ENCODE results near the gene PWWP3B.
"Not testable (repeated sequence)": the region's sequence is repeated elsewhere in the genome, so short reads cannot be mapped to it uniquely, and the experiment has no call there.

Gene PWWP3B

GRCh38 chrX:106177982-106178321 is 9.8 kb downstream of the PWWP3B start:
- Histone ChIP-seq H3K4me1 (ENCODE audit: control insufficient read depth in 2 of 2, insufficient read depth in 1 of 2, low read depth in 1 of 2, low read length in 2 of 2) (no peaks in the 10 kb centered on the region), H3K18ac (ENCODE audit: low read length) (no peak overlapping the region), H3K4me2 (ENCODE audit: insufficient read depth, low read length, poor library complexity, severe bottlenecking) (no peak overlapping the region), H3K9me3 (replicated peaks in 1 of 2; ENCODE audit: control insufficient read depth in 2 of 2, insufficient read depth in 1 of 2, low read depth in 1 of 2, low read length in 2 of 2) (no peaks in the 10 kb centered on the region), H2BK15ac (ENCODE audit: low read length) (no peak overlapping the region), H3K14ac (ENCODE audit: low read length) (no peak overlapping the region), H3K79me1 (ENCODE audit: low read depth, low read length) (no peaks in the 10 kb centered on the region), H3K4ac (ENCODE audit: low read length) (no peak overlapping the region), H4K91ac (ENCODE audit: low read depth, low read length, poor library complexity) (no peak overlapping the region), H3K4me3 (ENCODE audit: low read length in 2 of 2) (no peak overlapping the region), H3K36me3 (replicated peaks in 1 of 2; ENCODE audit: control insufficient read depth in 2 of 2, insufficient read depth in 2 of 2, low read length in 2 of 2) (no peaks in the 10 kb centered on the region), H2AFZ (ENCODE audit: low read length) (peak overlapping the region; percentile 85), H2BK120ac (ENCODE audit: low read depth, low read length) (no peak overlapping the region), H3K9ac (ENCODE audit: low read depth, low read length, poor library complexity) (no peak overlapping the region), H3K27ac (replicated peaks; ENCODE audit: low read length) (no peak overlapping the region), H3K23ac (ENCODE audit: low read depth, low read length, poor library complexity) (no peak overlapping the region), H3K27me3 (ENCODE audit: control insufficient read depth in 3 of 3, insufficient read depth in 3 of 3, low read depth in 1 of 3, low read length in 3 of 3) (peaks cover 0 to 3% (median 0%) of the 10 kb centered on the region in 3 experiments), H2BK5ac (ENCODE audit: low read length) (no peak overlapping the region), H4K8ac (ENCODE audit: low read depth, low read length) (no peak overlapping the region), H2BK12ac (ENCODE audit: low read length) (no peak overlapping the region), H2AK5ac (ENCODE audit: low read depth, low read length) (no peak overlapping the region)
- no CpG with 5 or more reads among the region's 4 CpGs for WGBS, 2 donors (ENCODE audit: extremely low coverage in 2 of 2, insufficient read length in 2 of 2, insufficient replicate concordance in 1 of 2)
- no peak for DNase-seq (ENCODE audit: low spot score)

- WGBS, 2 donors (ENCODE audit: extremely low coverage in 2 of 2, insufficient read length in 2 of 2, insufficient replicate concordance in 1 of 2), result no CpG with 5 or more reads among the region's 5 CpGs
- H3K4ac ChIP-seq (ENCODE audit: low read length), result no peak overlapping the region
- no peaks in the 10 kb centered on the region for H3K4me1 ChIP-seq (ENCODE audit: control insufficient read depth in 2 of 2, insufficient read depth in 1 of 2, low read depth in 1 of 2, low read length in 2 of 2)
- no peak overlapping the region for H2BK5ac ChIP-seq (ENCODE audit: low read length)
- H3K4me2 ChIP-seq (ENCODE audit: insufficient read depth, low read length, poor library complexity, severe bottlenecking), result no peak overlapping the region
- H2BK12ac ChIP-seq (ENCODE audit: low read length), result no peak overlapping the region
- H3K14ac ChIP-seq (ENCODE audit: low read length), result no peak overlapping the region
- no peaks in the 10 kb centered on the region for H3K79me1 ChIP-seq (ENCODE audit: low read depth, low read length)
- H3K36me3 ChIP-seq (replicated peaks in 1 of 2; ENCODE audit: control insufficient read depth in 2 of 2, insufficient read depth in 2 of 2, low read length in 2 of 2), result no peaks in the 10 kb centered on the region
- no peak overlapping the region for H3K18ac ChIP-seq (ENCODE audit: low read length)
- H3K9ac ChIP-seq (ENCODE audit: low read depth, low read length, poor library complexity), result no peak overlapping the region
- peaks cover 0 to 3% (median 0%) of the 10 kb centered on the region in 3 experiments for H3K27me3 ChIP-seq (ENCODE audit: control insufficient read depth in 3 of 3, insufficient read depth in 3 of 3, low read depth in 1 of 3, low read length in 3 of 3)
- no peak overlapping the region for H3K27ac ChIP-seq (replicated peaks; ENCODE audit: low read length)
- no peak overlapping the region for H2AK5ac ChIP-seq (ENCODE audit: low read depth, low read length)
- H3K4me3 ChIP-seq (ENCODE audit: low read length in 2 of 2), result no peak overlapping the region
- H2BK15ac ChIP-seq (ENCODE audit: low read length), result no peak overlapping the region
- no peak overlapping the region for H4K91ac ChIP-seq (ENCODE audit: low read depth, low read length, poor library complexity)
- no peaks in the 10 kb centered on the region for H3K9me3 ChIP-seq (replicated peaks in 1 of 2; ENCODE audit: control insufficient read depth in 2 of 2, insufficient read depth in 1 of 2, low read depth in 1 of 2, low read length in 2 of 2)
- no peak overlapping the region for H3K23ac ChIP-seq (ENCODE audit: low read depth, low read length, poor library complexity)
- H2AFZ ChIP-seq (ENCODE audit: low read length), result no peak overlapping the region
- H2BK120ac ChIP-seq (ENCODE audit: low read depth, low read length), result no peak overlapping the region
- no peak for DNase-seq (ENCODE audit: low spot score)
- no peak overlapping the region for H4K8ac ChIP-seq (ENCODE audit: low read depth, low read length)
Measured at GRCh38 chrX:106178826-106179225, 10.7 kb downstream of the PWWP3B start.

GRCh38 chrX:106183685-106184084 is 15.6 kb downstream of the PWWP3B start:
- H3K18ac ChIP-seq (ENCODE audit: low read length); H2AK5ac ChIP-seq (ENCODE audit: low read depth, low read length); H3K27me3 ChIP-seq (ENCODE audit: control insufficient read depth in 3 of 3, insufficient read depth in 3 of 3, low read depth in 1 of 3, low read length in 3 of 3); H2AFZ ChIP-seq (ENCODE audit: low read length); H3K9ac ChIP-seq (ENCODE audit: low read depth, low read length, poor library complexity); H2BK5ac ChIP-seq (ENCODE audit: low read length); H3K4me1 ChIP-seq (ENCODE audit: control insufficient read depth in 2 of 2, insufficient read depth in 1 of 2, low read depth in 1 of 2, low read length in 2 of 2); H2BK120ac ChIP-seq (ENCODE audit: low read depth, low read length); DNase-seq (ENCODE audit: low spot score); H3K9me3 ChIP-seq (replicated peaks in 1 of 2; ENCODE audit: control insufficient read depth in 2 of 2, insufficient read depth in 1 of 2, low read depth in 1 of 2, low read length in 2 of 2); H3K4me2 ChIP-seq (ENCODE audit: insufficient read depth, low read length, poor library complexity, severe bottlenecking); H4K91ac ChIP-seq (ENCODE audit: low read depth, low read length, poor library complexity); H3K4ac ChIP-seq (ENCODE audit: low read length); H2BK15ac ChIP-seq (ENCODE audit: low read length); H3K36me3 ChIP-seq (replicated peaks in 1 of 2; ENCODE audit: control insufficient read depth in 2 of 2, insufficient read depth in 2 of 2, low read length in 2 of 2); H2BK12ac ChIP-seq (ENCODE audit: low read length); H3K4me3 ChIP-seq (ENCODE audit: low read length in 2 of 2); H4K8ac ChIP-seq (ENCODE audit: low read depth, low read length); H3K79me1 ChIP-seq (ENCODE audit: low read depth, low read length); H3K27ac ChIP-seq (replicated peaks; ENCODE audit: low read length); H3K14ac ChIP-seq (ENCODE audit: low read length); H3K23ac ChIP-seq (ENCODE audit: low read depth, low read length, poor library complexity): not testable (repeated sequence)
- WGBS, 2 donors (ENCODE audit: extremely low coverage in 2 of 2, insufficient read length in 2 of 2, insufficient replicate concordance in 1 of 2), result no CpG with 5 or more reads among the region's 6 CpGs

- no CpG with 5 or more reads among the region's 3 CpGs for WGBS, 2 donors (ENCODE audit: extremely low coverage in 2 of 2, insufficient read length in 2 of 2, insufficient replicate concordance in 1 of 2)
- peak overlapping the region; percentile 25 for H3K4me2 ChIP-seq (ENCODE audit: insufficient read depth, low read length, poor library complexity, severe bottlenecking)
- no peak overlapping the region for H3K4ac ChIP-seq (ENCODE audit: low read length)
- H3K18ac ChIP-seq (ENCODE audit: low read length), result no peak overlapping the region
- H2AFZ ChIP-seq (ENCODE audit: low read length), result peak overlapping the region; percentile 79
- H3K27ac ChIP-seq (replicated peaks; ENCODE audit: low read length), result peak overlapping the region; percentile 57
- H3K9ac ChIP-seq (ENCODE audit: low read depth, low read length, poor library complexity), result no peak overlapping the region
- no peaks in the 10 kb centered on the region for H3K27me3 ChIP-seq (ENCODE audit: control insufficient read depth in 3 of 3, insufficient read depth in 3 of 3, low read depth in 1 of 3, low read length in 3 of 3)
- H3K14ac ChIP-seq (ENCODE audit: low read length), result no peak overlapping the region
- DNase-seq (ENCODE audit: low spot score), result no peak
- no peaks in the 10 kb centered on the region for H3K4me1 ChIP-seq (ENCODE audit: control insufficient read depth in 2 of 2, insufficient read depth in 1 of 2, low read depth in 1 of 2, low read length in 2 of 2)
- H2BK5ac ChIP-seq (ENCODE audit: low read length), result no peak overlapping the region
- no peak overlapping the region for H4K91ac ChIP-seq (ENCODE audit: low read depth, low read length, poor library complexity)
- no peak overlapping the region for H2AK5ac ChIP-seq (ENCODE audit: low read depth, low read length)
- H3K23ac ChIP-seq (ENCODE audit: low read depth, low read length, poor library complexity), result no peak overlapping the region
- H3K4me3 ChIP-seq (ENCODE audit: low read length in 2 of 2), result no peak overlapping the region
- H2BK12ac ChIP-seq (ENCODE audit: low read length), result no peak overlapping the region
- H2BK15ac ChIP-seq (ENCODE audit: low read length), result no peak overlapping the region
- H3K36me3 ChIP-seq (replicated peaks in 1 of 2; ENCODE audit: control insufficient read depth in 2 of 2, insufficient read depth in 2 of 2, low read length in 2 of 2), result no peaks in the 10 kb centered on the region
- H2BK120ac ChIP-seq (ENCODE audit: low read depth, low read length), result no peak overlapping the region
- no peaks in the 10 kb centered on the region for H3K79me1 ChIP-seq (ENCODE audit: low read depth, low read length)
- no peaks in the 10 kb centered on the region for H3K9me3 ChIP-seq (replicated peaks in 1 of 2; ENCODE audit: control insufficient read depth in 2 of 2, insufficient read depth in 1 of 2, low read depth in 1 of 2, low read length in 2 of 2)
- no peak overlapping the region for H4K8ac ChIP-seq (ENCODE audit: low read depth, low read length)
Measured at GRCh38 chrX:106201502-106202178, 33.5 kb downstream of the PWWP3B start.

Measured in neuronal stem cell (in vitro differentiated cells).